GM12892 (cell line): ENCODE measurements around the gene EHD2.

ENCODE experiments used
- POLR2A ChIP-seq: IDR thresholded peaks from 2 replicates; pipeline ENCODE4 v1.6.1; 2011; ENCODE audit warnings: low read depth, low read length, control low read depth
- POLR2AphosphoS5 ChIP-seq: IDR thresholded peaks from 2 replicates; pipeline ENCODE4 v1.6.1; 2011; ENCODE audit warnings: low read depth, low read length, control low read depth
- TAF1 ChIP-seq: IDR thresholded peaks from 2 replicates; pipeline ENCODE4 v1.6.1; 2011; ENCODE audit warnings: low read depth, mild to moderate bottlenecking, control low read depth, low read length, borderline replicate concordance

- TF ChIP-seq POLR2A (no peak), POLR2AphosphoS5 (no peak), TAF1 (no peak)
Measured at GRCh38 chr19:47740866-47741519, 27.8 kb downstream of the EHD2 start.
